ENCODE results near the gene RNFT2.

DNA sequence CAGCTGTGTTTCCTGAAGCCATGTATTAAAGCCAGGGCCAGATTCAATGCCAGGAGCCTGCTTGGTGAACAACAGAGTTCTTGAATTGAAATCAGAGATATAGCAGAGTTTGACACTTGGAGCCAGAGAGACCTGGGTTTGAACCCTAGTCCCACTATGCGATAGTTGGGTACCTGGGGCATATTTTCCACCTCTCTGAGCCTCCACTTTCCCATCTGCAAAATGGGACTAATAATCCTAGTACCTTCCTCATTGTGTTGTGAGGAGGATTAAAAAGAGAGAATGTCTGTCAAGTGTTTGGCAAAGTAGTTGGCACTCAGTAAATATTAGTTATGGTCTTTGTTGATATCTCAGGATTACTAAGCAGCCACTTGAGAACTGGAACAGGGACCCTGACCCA is 149.1 kb downstream of the RNFT2 start:
- TF ChIP-seq, protein P1, sequence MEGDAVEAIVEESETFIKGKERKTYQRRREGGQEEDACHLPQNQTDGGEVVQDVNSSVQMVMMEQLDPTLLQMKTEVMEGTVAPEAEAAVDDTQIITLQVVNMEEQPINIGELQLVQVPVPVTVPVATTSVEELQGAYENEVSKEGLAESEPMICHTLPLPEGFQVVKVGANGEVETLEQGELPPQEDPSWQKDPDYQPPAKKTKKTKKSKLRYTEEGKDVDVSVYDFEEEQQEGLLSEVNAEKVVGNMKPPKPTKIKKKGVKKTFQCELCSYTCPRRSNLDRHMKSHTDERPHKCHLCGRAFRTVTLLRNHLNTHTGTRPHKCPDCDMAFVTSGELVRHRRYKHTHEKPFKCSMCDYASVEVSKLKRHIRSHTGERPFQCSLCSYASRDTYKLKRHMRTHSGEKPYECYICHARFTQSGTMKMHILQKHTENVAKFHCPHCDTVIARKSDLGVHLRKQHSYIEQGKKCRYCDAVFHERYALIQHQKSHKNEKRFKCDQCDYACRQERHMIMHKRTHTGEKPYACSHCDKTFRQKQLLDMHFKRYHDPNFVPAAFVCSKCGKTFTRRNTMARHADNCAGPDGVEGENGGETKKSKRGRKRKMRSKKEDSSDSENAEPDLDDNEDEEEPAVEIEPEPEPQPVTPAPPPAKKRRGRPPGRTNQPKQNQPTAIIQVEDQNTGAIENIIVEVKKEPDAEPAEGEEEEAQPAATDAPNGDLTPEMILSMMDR (IDR thresholded peaks at IDR 0.05) = no peak
- no peak for TF ChIP-seq POLR2AphosphoS5 (IDR thresholded peaks at IDR 0.05; ENCODE audit: low read depth, low read length)

Data from Panc1 (cell line).